HEK293 (cell line): Measurements from ENCODE around the gene PGBD4.
"Not testable (repeated sequence)": the region's sequence is repeated elsewhere in the genome, so short reads cannot be mapped to it uniquely, and the experiment has no call there.

ENCODE experiments used
- CTCF ChIA-PET: fragments of 350-600 bp; formaldehyde crosslinking; extraction: SDS; loops from one replicate; lab custom pipeline; 2021; ENCODE audit warnings: antibody characterized with exemption; lab: Yijun Ruan, JAX
- POLR2A ChIA-PET: fragments of 300-600 bp; formaldehyde crosslinking; extraction: SDS; loops from one replicate; lab custom pipeline; 2020; ENCODE audit warnings: antibody characterized with exemption, inconsistent platforms; lab: Yijun Ruan, JAX
- H3K27ac ChIP-seq: fragments of 200-500 bp; sonication (Bioruptor generic); 2 replicates; pipeline ENCODE4 v1.5.1; 2014; ENCODE audit warnings: low read depth, low read length, control low read depth, inconsistent platforms; ENCODE audit errors: extremely low read depth
- H3K36me3 ChIP-seq, 2 experiments: fragments of 200-500 bp in 1 of 2; sonication (Bioruptor generic) in 1 of 2; 1 replicate in 1 of 2; 2 replicates in 1 of 2; pipeline ENCODE4 v1.5.1; 2014 to 2017; ENCODE audit warnings: inconsistent platforms in 2 of 2, low read length in 2 of 2; ENCODE audit not compliant: control insufficient read depth in 2 of 2, insufficient read depth in 1 of 2
- H3K4me1 ChIP-seq: fragments of 200-500 bp; sonication (Bioruptor generic); 2 replicates; pipeline ENCODE4 v1.5.1; 2014; ENCODE audit warnings: mild to moderate bottlenecking, low read length, inconsistent platforms; ENCODE audit not compliant: control insufficient read depth, insufficient read depth
- H3K4me3 ChIP-seq: 2 replicates; pipeline ENCODE4 v1.5.1; 2011; ENCODE audit warnings: low read depth, mild to moderate bottlenecking, control low read depth, low read length, moderate library complexity
- H3K9me3 ChIP-seq: fragments of 200-500 bp; sonication (Bioruptor generic); 2 replicates; pipeline ENCODE4 v1.5.1; 2014; ENCODE audit warnings: low read depth, low read length, inconsistent platforms; ENCODE audit not compliant: control insufficient read depth, insufficient read depth
- GFI1B ChIP-seq: fragments of 450-650 bp; formaldehyde crosslinking; IDR thresholded peaks from 2 replicates; pipeline ENCODE4 v1.5.1; 2016; ENCODE audit warnings: missing biosample characterization, missing genetic modification characterization
- GLI2 ChIP-seq: fragments of 450-650 bp; formaldehyde crosslinking; IDR thresholded peaks from 2 replicates; pipeline ENCODE4; 2017; ENCODE audit warnings: missing biosample characterization, missing genetic modification characterization, low read depth, borderline replicate concordance
- PRDM1 ChIP-seq: fragments of 450-650 bp; formaldehyde crosslinking; IDR thresholded peaks from 2 replicates; pipeline ENCODE4; 2016; ENCODE audit warnings: missing biosample characterization, missing genetic modification characterization
- PRDM4 ChIP-seq: fragments of 450-650 bp; formaldehyde crosslinking; IDR thresholded peaks from 2 replicates; pipeline ENCODE4 v1.5.1; 2017; ENCODE audit warnings: missing biosample characterization, missing genetic modification characterization
- SALL2 ChIP-seq: fragments of 450-650 bp; formaldehyde crosslinking; IDR thresholded peaks from 2 replicates; pipeline ENCODE4 v1.5.0; 2017; ENCODE audit warnings: missing biosample characterization, mild to moderate bottlenecking, missing genetic modification characterization, borderline replicate concordance
- SCRT1 ChIP-seq: fragments of 450-650 bp; formaldehyde crosslinking; IDR thresholded peaks from 2 replicates; pipeline ENCODE4 v1.5.1; 2016; ENCODE audit warnings: missing biosample characterization, missing genetic modification characterization, borderline replicate concordance
- SCRT2 ChIP-seq: fragments of 450-650 bp; formaldehyde crosslinking; IDR thresholded peaks from 2 replicates; pipeline ENCODE4 v1.5.1; 2016; ENCODE audit warnings: missing biosample characterization, missing genetic modification characterization
- WT1 ChIP-seq: fragments of 450-650 bp; formaldehyde crosslinking; IDR thresholded peaks from 2 replicates; pipeline ENCODE4 v1.5.1; 2016; ENCODE audit warnings: missing biosample characterization, missing genetic modification characterization
- ZBTB10 ChIP-seq: fragments of 450-650 bp; formaldehyde crosslinking; IDR thresholded peaks from 2 replicates; pipeline ENCODE4 v1.5.1; 2016; ENCODE audit warnings: missing biosample characterization, missing genetic modification characterization
- ZBTB20 ChIP-seq: fragments of 450-650 bp; formaldehyde crosslinking; IDR thresholded peaks from 2 replicates; pipeline ENCODE4 v1.5.1; 2016; ENCODE audit warnings: missing biosample characterization, missing genetic modification characterization
- ZBTB6 ChIP-seq: fragments of 450-650 bp; formaldehyde crosslinking; IDR thresholded peaks from 2 replicates; pipeline ENCODE4 v1.5.1; 2017; ENCODE audit warnings: missing biosample characterization, missing genetic modification characterization
- ZNF184 ChIP-seq: fragments of 450-650 bp; IDR thresholded peaks from 2 replicates; pipeline ENCODE4 v1.5.1; 2018; ENCODE audit warnings: missing biosample characterization, mild to moderate bottlenecking, missing genetic modification characterization
- ZNF202 ChIP-seq: fragments of 450-650 bp; formaldehyde crosslinking; IDR thresholded peaks from 2 replicates; pipeline ENCODE4 v1.5.1; 2016; ENCODE audit warnings: missing biosample characterization, missing genetic modification characterization, borderline replicate concordance
- ZNF214 ChIP-seq: fragments of 450-650 bp; formaldehyde crosslinking; IDR thresholded peaks from 2 replicates; pipeline ENCODE4 v1.5.1; 2017; ENCODE audit warnings: missing biosample characterization, mild to moderate bottlenecking, missing genetic modification characterization, borderline replicate concordance
- ZNF350 ChIP-seq: fragments of 450-650 bp; formaldehyde crosslinking; IDR thresholded peaks from 2 replicates; pipeline ENCODE4 v1.5.0; 2017; ENCODE audit warnings: missing biosample characterization, mild to moderate bottlenecking, missing genetic modification characterization
- ZNF354C ChIP-seq: fragments of 450-650 bp; formaldehyde crosslinking; IDR thresholded peaks from 2 replicates; pipeline ENCODE4 v1.5.1; 2016; ENCODE audit warnings: missing biosample characterization, missing genetic modification characterization, low read depth, borderline replicate concordance
- ZNF571 ChIP-seq: fragments of 450-650 bp; formaldehyde crosslinking; IDR thresholded peaks from 2 replicates; pipeline ENCODE4 v1.5.0; 2017; ENCODE audit warnings: missing biosample characterization, missing genetic modification characterization
- ZNF791 ChIP-seq: fragments of 450-650 bp; formaldehyde crosslinking; IDR thresholded peaks from 2 replicates; pipeline ENCODE4 v1.5.1; 2016; ENCODE audit warnings: missing biosample characterization, missing genetic modification characterization
- ZSCAN4 ChIP-seq: fragments of 450-650 bp; formaldehyde crosslinking; IDR thresholded peaks from 2 replicates; pipeline ENCODE4 v1.5.1; 2017; ENCODE audit warnings: missing biosample characterization, missing genetic modification characterization

Gene PGBD4

GRCh38 chr15:34119291-34119690, 17.4 kb downstream of the PGBD4 start (continued):
- TF ChIP-seq PRDM4, result no peak
- no peak for TF ChIP-seq GFI1B (tag by site-specific recombination)
- TF ChIP-seq ZNF571 (tag by site-specific recombination), result no peak
- TF ChIP-seq ZBTB6 (tag by site-specific recombination), result no peak
- TF ChIP-seq PRDM1 (tag by site-specific recombination), result no peak
- no peak for TF ChIP-seq WT1 (tag by site-specific recombination)

GRCh38 chr15:34120420-34120819, 18.5 kb downstream of the PGBD4 start:
- H3K4me1 ChIP-seq, H3K4me3 ChIP-seq, POLR2A ChIA-PET, H3K9me3 ChIP-seq, H3K36me3 ChIP-seq, H3K27ac ChIP-seq: not testable (repeated sequence)
- TF ChIP-seq SCRT2 (tag by site-specific recombination) (peak; percentile 83), SCRT1 (peak; percentile 73; the same call in 1 of the 2 replicates)
- CTCF ChIA-PET, result interaction anchor here (0.5 kb wide), 1 partner anchor 129 kb away, joined by 4 read pairs; no protein-coding TSS in a partner anchor

GRCh38 chr15:34121786-34122185, 19.9 kb downstream of the PGBD4 start:
- H3K27ac ChIP-seq, H3K9me3 ChIP-seq, POLR2A ChIA-PET, H3K36me3 ChIP-seq, H3K4me1 ChIP-seq, CTCF ChIA-PET, H3K4me3 ChIP-seq: not testable (repeated sequence)

GRCh38 chr15:34122771-34123183, 20.9 kb downstream of the PGBD4 start:
- CTCF ChIA-PET, result no interaction called here
- TF ChIP-seq ZBTB20 (tag by site-specific recombination), result 0 out of 2 replicates have a peak, but pooled peaks have one; percentile 24
- TF ChIP-seq ZSCAN4 (tag by site-specific recombination), result no peak
- Histone ChIP-seq H3K4me3 (no peak overlapping the region), H3K9me3 (no peaks in the 10 kb centered on the region), H3K27ac (no peak overlapping the region), H3K36me3 (no peaks in the 10 kb centered on the region), H3K4me1 (no peaks in the 10 kb centered on the region)
- POLR2A ChIA-PET, result interaction anchor here (0.6 kb wide), 1 partner anchor 86 kb away, joined by 3 read pairs; no protein-coding TSS in a partner anchor

- CTCF ChIA-PET, result interaction anchor here (0.5 to 0.6 kb wide), 2 partner anchors 16 to 67 kb away, joined by 3 to 6 read pairs; no protein-coding TSS in a partner anchor
- no peaks in the 10 kb centered on the region for H3K36me3 ChIP-seq
- H3K9me3 ChIP-seq, result no peaks in the 10 kb centered on the region
- H3K27ac ChIP-seq, result no peak overlapping the region
- no peaks in the 10 kb centered on the region for H3K4me1 ChIP-seq
- POLR2A ChIA-PET, result interaction anchor here (1.0 kb wide), 1 partner anchor 85 kb away, joined by 3 read pairs; the partner anchor contains the start of gene KATNBL1
- no peak overlapping the region for H3K4me3 ChIP-seq
- TF ChIP-seq ZBTB10 (no peak), ZNF214 (no peak), ZNF350 (tag by site-specific recombination) (no peak), SALL2 (no peak), ZNF354C (tag by site-specific recombination) (no peak), ZNF202 (tag by site-specific recombination) (no peak), ZNF184 (tag by site-specific recombination) (no peak), ZNF791 (tag by site-specific recombination) (no peak), GLI2 (tag by site-specific recombination) (no peak)
Measured at GRCh38 chr15:34124651-34125050, 22.8 kb downstream of the PGBD4 start.
